ENCODE results near the gene PRPF40B.

Gene PRPF40B

GRCh38 chr12:49684310-49684854, 61.0 kb downstream of the PRPF40B start:
- no peak for DNase-seq (ENCODE audit: low spot score)

DNA sequence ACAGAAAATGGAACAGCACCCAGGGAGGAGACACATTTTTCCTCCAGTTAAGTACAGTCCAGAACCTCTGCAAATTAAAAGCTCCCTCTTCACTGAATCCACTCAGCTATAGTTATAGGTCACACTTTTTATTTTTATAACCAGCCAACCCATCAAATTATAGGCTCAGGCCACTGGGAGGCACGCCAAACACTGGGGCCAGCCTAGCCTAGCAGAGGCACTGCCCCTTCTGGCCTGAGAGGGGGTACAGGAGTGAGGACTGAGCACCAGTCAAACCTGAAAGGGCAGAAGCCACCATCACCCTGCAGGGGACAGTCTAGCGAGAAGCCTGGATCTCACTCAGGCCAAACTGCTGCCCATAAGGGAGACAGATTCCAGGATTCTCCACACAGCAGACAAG, 64.6 kb downstream of the PRPF40B start:
- no peak for DNase-seq (ENCODE audit: low spot score)

DNA sequence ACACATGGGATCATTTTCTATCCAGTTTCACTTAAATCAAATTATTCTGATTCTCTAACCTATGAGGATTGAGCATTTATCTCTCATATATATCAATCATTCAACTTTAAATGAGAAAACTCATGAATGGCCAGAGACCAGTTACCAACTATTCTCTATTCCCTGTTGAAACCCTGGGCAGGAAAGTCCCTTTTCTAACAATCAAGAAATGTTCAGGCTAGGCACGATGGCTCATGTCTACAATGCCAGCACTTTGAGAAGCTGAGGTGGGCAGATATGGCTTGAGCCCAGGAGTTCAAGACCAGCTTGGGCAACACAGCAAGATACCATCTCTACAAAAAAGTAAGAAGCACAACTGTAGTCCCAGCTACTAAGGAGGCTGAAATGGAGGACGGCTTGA, 65.9 kb downstream of the PRPF40B start:
- no peak for DNase-seq (ENCODE audit: low spot score)

DNA sequence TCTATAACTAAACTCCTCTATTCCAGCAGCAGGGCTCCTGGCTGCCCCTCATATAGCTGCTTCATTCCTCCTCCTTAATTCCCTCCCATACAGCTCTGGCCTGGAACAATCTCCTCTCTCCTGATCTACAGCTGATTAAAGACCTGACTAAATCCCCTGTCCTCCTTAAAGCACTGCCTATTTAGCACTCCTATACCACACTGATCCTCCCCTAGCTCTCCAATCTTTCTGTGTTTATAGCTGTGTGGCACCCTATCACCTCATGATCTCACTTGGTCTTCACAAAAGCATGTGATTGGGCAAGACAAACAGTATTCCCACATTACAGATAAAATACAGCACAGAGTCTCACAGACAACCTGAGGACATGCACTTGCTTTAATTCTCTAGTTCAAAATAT, 66.4 kb downstream of the PRPF40B start:
- no peak for DNase-seq (ENCODE audit: low spot score)

DNA sequence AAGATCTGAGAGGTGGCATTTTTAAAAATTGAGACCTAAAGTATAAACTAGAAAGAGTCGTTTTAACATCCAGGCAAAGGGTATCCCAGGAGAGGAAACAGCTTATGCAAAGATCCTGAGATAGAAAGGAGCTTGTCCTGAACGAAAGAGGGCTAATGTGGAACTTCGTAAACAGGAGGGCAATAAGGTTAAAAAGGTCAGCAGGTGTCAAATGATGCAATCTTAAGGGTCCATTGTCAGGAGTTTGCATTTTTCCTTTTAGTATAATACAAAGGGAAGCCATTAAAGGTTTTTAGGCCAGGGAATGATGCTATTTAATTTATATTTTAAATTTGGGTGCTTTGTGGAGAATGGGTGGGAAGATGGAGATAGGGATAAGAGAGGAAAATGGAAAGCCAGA, 69.5 kb downstream of the PRPF40B start:
- DNase-seq (ENCODE audit: low spot score) = no peak

DNA sequence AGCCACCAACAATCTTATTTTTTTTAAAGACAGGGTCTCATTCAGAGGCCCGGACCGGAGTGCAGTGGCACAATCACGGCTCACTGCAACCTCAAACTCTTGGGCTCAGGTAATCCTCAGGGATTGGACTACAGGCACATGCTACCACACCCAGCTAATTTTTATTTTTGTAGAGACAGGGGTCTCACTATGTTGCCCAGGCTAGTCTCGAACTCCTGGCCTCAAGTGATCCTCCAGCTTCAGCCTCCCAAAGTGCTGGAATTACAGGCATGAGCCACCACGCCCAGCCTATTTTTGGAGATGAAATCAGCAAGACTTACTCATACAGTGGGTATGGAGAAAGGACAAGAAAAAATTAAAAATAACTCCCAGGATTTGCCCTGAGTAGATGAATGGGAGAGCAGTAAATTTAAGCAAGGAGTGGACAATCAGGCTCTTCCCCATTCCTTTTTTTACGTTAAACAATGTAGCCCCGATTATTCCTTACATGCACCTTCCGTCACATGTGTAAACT, 70.6 kb downstream of the PRPF40B start:
- DNase-seq (ENCODE audit: low spot score) = no peak

All from CD4-positive, alpha-beta T cell treated with Interleukin-15 for 4 hours (primary cell).